Stimulated activated CD8-positive, alpha-beta memory T cell treated with anti-CD3 and anti-CD28 coated beads, Interleukin-2, amount 100 ng/mL, for 48 hours (primary cell): ENCODE results near the gene MRPS34.

Experiments used
- DNase-seq, 2 donors: peaks; one replicate each; pipeline ENCODE4 v3.0.0-alpha.2; 2020; ENCODE audit warnings: low read depth in 2 of 2

Gene MRPS34

GRCh38 chr16:1729026-1729425 is 43.9 kb downstream of the MRPS34 start:
- DNase-seq: no peak

GRCh38 chr16:1727651-1728624 is 45.0 kb downstream of the MRPS34 start:
- DNase-seq: no peak

- no peak for DNase-seq
Observed at GRCh38 chr16:1726661-1727502, 46.1 kb downstream of the MRPS34 start.

GRCh38 chr16:1724491-1724890 is 48.4 kb downstream of the MRPS34 start:
- DNase-seq: no peak

- no peak for DNase-seq
Observed at GRCh38 chr16:1723450-1724147, 49.3 kb downstream of the MRPS34 start.
